Activated CD4-positive, alpha-beta T cell treated with anti-CD3 and anti-CD28 coated beads, Interleukin-2, amount 10 ng/mL, durations not matched to agents 7 days and 5 days (primary cell): Measurements from ENCODE around the gene ATP6V1E1. TPM values are rescaled to one million over a fixed set of nuclear protein-coding genes. Genes with fewer than 3 reads are reported as not detected.
"Not testable (repeated sequence)": the region's sequence is repeated elsewhere in the genome, so short reads cannot be mapped to it uniquely, and the experiment has no call there.

Experiments
- CTCF ChIA-PET: fragments of 350-600 bp; sonication (Branson Sonifier 250); formaldehyde crosslinking; loops from one replicate; lab custom pipeline; 2021; ENCODE audit warnings: antibody characterized with exemption; lab: Charles Lee
- POLR2A ChIA-PET: fragments of 350-600 bp; sonication (Branson Sonifier 250); formaldehyde crosslinking; loops from one replicate; lab custom pipeline; 2021; ENCODE audit warnings: antibody characterized with exemption; lab: Charles Lee
- DNase-seq: peaks from one replicate; pipeline ENCODE4 v3.0.0-alpha.2; 2020
- H3K27ac Mint-ChIP-seq: one replicate; pipeline ENCODE4 v1.8.0; 2021; ENCODE audit warnings: mild to moderate bottlenecking, moderate library complexity, mixed read lengths
- H3K27me3 Mint-ChIP-seq: one replicate; pipeline ENCODE4 v1.8.0; 2021; ENCODE audit warnings: mixed read lengths
- H3K36me3 Mint-ChIP-seq: one replicate; pipeline ENCODE4 v1.8.0; 2021; ENCODE audit warnings: low read depth, mixed read lengths
- H3K4me1 Mint-ChIP-seq: one replicate; pipeline ENCODE4 v1.8.0; 2021; ENCODE audit warnings: mixed read lengths
- H3K4me3 Mint-ChIP-seq: one replicate; pipeline ENCODE4 v1.8.0; 2021; ENCODE audit warnings: mild to moderate bottlenecking, moderate library complexity, mixed read lengths
- H3K9me3 Mint-ChIP-seq: one replicate; pipeline ENCODE4 v1.8.0; 2021; ENCODE audit warnings: mixed read lengths
- total RNA-seq, 2 experiments: library from RNA; stranded (reverse); gene quantifications; one replicate each; pipeline ENCODE4 v1.2.3, GENCODE V29; 2021

Gene ATP6V1E1
- 10 to 100 TPM; 89.9 to 98.4 TPM for total RNA-seq

DNA sequence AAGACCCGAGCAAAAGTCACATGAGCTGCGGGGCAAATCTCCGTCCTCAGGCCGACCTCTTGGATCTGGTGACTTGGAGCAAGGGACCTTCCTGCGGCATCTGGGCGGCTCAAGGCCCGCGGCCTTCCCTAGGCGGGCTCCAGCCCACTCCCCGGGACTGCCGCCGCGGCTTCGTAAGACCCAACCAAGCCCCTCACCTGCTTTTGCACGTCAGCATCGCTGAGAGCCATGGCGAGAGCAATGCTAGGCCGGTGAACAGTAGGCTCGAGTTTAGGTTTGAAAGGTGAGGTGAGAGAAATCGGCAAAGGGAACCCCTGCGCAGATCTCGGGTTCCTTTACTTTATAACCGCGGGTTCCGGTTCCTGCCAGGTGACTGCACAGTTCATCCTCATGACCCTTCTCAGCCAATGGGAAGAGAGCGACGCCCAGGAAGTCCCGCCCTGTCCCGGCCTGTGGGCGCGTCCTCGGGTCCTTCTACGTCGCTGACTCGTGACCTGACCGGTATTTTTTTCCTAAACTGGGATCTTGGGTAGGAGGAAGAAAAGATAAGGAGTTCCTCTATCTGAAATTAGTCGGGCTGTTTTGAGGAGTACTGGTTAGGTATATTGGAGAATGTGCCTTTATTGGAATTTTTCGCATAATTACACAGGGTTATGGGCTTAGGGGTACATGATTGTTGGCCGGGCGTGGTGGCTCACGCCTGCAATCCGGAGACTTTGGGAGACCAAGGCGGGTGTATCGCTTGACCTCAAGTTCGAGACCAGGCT, at the start of gene ATP6V1E1:
Gene ATP6V1E1 (minus strand): TSS at position 344 of the 767 bp plus-strand sequence. CDS start 114 bp downstream, at position 230.
- ChIA-PET CTCF (interaction anchor here (1.3 kb wide), 1 partner anchor 21 kb away, joined by 4 read pairs; no protein-coding TSS in a partner anchor), POLR2A (no interaction called here)
- Mint-ChIP-seq H3K27ac (peak within 1 kb of the TSS; percentile 90), H3K36me3 (peaks cover 11% of the 10 kb centered on the region), H3K4me3 (peak within 1 kb of the TSS; percentile 94), H3K4me1 (peaks cover 28% of the 10 kb centered on the region), H3K27me3 (no peaks in the 10 kb centered on the region), H3K9me3 (no peaks in the 10 kb centered on the region)
- peak; percentile 96 for DNase-seq

DNA sequence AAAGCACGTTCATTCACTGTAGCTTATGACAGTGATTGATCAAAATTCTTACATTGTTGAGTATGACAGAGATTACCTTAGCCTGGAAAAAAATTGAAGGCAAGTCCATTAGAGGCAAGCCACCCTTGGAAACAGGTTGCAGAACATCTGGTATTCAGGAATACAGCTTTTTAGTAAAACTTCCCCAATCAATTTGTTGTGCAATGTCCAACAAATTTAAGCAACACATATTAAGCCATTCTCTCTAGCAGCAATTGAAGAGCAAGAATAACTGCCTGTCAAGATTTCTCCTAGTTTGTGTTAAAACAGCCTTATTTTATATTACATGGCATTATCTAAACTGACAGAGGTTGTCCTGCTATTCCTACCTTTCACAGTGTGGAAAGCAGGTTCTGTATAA, 47.0 kb upstream of the ATP6V1E1 start:
- no peak overlapping the region for H3K4me3 Mint-ChIP-seq
- no peaks in the 10 kb centered on the region for H3K27me3 Mint-ChIP-seq
- ChIA-PET POLR2A (no interaction called here), CTCF (interaction anchor here (1.1 kb wide), 1 partner anchor 16 kb away, joined by 3 read pairs; no protein-coding TSS in a partner anchor)
- peaks cover 1% of the 10 kb centered on the region for H3K36me3 Mint-ChIP-seq
- no peak for DNase-seq
- H3K9me3 Mint-ChIP-seq, result no peaks in the 10 kb centered on the region
- peaks cover 3% of the 10 kb centered on the region for H3K4me1 Mint-ChIP-seq
- H3K27ac Mint-ChIP-seq, result no peak overlapping the region

DNA sequence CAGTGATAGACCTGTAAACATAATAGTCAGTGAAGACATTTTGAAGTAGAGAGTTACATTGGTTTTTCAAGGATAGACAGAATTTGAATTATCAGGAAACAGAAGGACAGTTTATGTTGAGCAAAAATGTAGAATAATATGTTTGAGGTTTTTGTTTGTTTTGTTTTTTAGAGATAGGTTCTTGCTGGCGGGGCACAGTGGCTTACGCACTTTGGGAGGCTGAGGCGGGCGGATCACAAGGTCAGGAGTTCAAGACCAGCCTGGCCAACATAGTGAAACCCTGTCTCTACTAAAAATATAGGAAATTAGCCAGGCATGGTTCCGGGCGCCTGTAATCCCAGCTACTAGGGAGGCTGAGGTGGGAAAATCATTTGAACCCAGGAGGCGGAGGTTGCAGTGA, 45.6 kb upstream of the ATP6V1E1 start:
- Mint-ChIP-seq H3K9me3 (no peaks in the 10 kb centered on the region), H3K4me3 (no peak overlapping the region), H3K27me3 (no peaks in the 10 kb centered on the region), H3K27ac (no peak overlapping the region), H3K36me3 (peaks cover 9% of the 10 kb centered on the region), H3K4me1 (peaks cover 3% of the 10 kb centered on the region)
- POLR2A ChIA-PET, result no interaction called here
- no peak for DNase-seq
- CTCF ChIA-PET, result no interaction called here

DNA sequence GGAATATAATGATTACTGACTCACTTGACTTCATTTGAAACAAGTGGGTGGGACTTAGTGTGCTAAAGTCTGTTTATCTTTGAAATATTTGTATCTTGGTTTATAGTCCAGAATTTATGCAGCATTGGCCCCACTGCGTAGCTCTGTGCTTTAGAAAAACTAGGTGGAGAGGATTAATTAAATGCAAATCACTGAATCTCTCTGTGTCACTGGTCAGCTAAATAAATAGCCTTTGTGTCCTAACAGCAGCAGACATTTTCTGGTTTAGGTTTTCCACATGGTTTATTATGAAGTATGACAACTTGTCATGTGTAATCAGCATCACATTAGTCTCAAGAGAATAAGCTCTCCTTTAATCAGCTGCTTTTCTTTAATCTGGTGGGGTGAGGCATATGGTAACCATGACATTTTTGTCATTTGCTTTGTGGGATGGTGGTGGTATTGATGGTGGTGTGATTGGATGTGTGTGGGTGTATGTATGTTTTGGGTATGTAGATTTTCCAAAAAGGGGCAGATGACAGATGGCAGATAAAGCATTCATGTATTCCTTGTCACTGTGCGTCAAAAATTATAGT, 44.0 kb upstream of the ATP6V1E1 start:
- POLR2A ChIA-PET, result no interaction called here
- no peaks in the 10 kb centered on the region for H3K9me3 Mint-ChIP-seq
- peaks cover 3% of the 10 kb centered on the region for H3K4me1 Mint-ChIP-seq
- CTCF ChIA-PET, result interaction anchor here (0.9 to 1.4 kb wide), 2 partner anchors 19 to 59 kb away, joined by 3 read pairs; no protein-coding TSS in a partner anchor
- H3K27ac Mint-ChIP-seq, result no peak overlapping the region
- no peak overlapping the region for H3K4me3 Mint-ChIP-seq
- DNase-seq, result no peak
- H3K27me3 Mint-ChIP-seq, result no peaks in the 10 kb centered on the region
- peaks cover 9% of the 10 kb centered on the region for H3K36me3 Mint-ChIP-seq

DNA sequence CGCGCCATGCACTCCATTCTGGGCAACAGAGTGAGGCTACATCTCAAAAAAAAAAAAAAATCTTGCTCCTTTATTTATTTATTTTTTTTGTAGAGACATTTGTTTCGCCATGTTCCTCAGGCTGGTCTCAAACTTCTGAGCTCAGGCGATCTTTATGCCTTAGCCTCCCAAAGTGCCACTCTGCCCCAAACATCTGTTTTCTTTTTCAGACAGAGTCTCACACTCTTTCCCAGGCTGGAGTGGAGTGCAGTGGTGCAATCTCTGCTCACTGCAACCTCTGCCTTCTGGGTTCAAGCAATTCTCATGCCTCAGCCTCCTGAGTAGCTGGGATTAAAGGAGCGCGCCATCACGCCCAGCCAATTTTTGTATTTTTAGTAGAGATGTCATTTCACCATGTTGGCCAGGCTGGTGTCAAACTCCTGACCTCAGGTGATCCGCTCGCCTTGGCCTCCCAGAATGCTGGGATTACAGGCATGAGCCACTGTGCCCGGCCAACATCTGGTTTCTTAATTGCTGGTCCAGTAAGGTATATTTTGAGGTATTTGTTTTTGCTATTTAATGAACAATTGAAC, 43.1 kb upstream of the ATP6V1E1 start:
- H3K9me3 Mint-ChIP-seq, POLR2A ChIA-PET, H3K4me1 Mint-ChIP-seq, H3K27ac Mint-ChIP-seq, DNase-seq, H3K27me3 Mint-ChIP-seq, H3K4me3 Mint-ChIP-seq: not testable (repeated sequence)
- CTCF ChIA-PET, result interaction anchor here (0.6 to 1.4 kb wide), 3 partner anchors 13 to 95 kb away, joined by 3 read pairs; no protein-coding TSS in a partner anchor
- H3K36me3 Mint-ChIP-seq, result peaks cover 11% of the 10 kb centered on the region

DNA sequence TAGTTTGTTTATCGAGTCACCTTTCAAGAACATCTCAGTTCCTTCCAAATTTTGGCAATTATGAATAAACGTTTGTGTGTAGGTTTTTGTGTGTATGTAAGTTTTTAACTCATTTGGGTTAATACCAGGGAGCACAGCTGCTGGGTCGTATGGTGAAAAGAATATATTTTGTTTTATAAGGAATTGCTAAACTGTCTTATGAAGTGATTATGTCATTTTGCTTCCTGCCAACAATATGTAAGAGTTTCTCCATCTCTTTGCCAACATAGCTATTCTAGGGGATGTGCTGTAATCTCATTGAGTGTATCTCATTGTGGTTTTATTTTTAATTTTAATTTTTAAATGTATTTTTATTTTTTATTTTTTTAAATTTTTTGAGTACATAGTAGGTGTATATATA, 37.3 kb upstream of the ATP6V1E1 start:
- Mint-ChIP-seq H3K36me3 (peaks cover 45% of the 10 kb centered on the region), H3K4me3 (no peak overlapping the region), H3K27me3 (no peaks in the 10 kb centered on the region), H3K9me3 (peaks cover 14% of the 10 kb centered on the region), H3K4me1 (no peaks in the 10 kb centered on the region), H3K27ac (no peak overlapping the region)
- POLR2A ChIA-PET, result no interaction called here
- CTCF ChIA-PET, result no interaction called here
- DNase-seq, result no peak

DNA sequence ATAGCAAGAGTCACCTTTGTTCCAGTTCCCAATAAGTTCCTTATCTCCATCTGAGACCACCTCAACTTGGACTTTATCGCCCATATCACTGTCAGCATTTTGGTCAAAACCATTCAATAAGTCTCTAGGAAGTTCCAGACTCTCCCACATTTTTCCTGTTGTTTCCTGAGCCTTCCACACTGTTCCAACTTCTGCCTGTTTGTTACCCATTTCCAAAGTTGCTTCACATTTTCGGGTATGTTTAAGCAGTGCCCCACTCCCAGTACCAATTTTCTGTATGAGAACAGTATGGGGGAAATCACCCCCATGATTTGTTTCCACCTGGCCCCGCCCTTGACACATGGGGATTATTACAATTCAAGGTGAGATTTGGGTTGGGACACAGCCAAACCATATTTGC, 36.7 kb upstream of the ATP6V1E1 start:
- H3K4me3 Mint-ChIP-seq, result no peak overlapping the region
- no peaks in the 10 kb centered on the region for H3K4me1 Mint-ChIP-seq
- H3K9me3 Mint-ChIP-seq, result peaks cover 14% of the 10 kb centered on the region
- ChIA-PET CTCF (interaction anchor here (2.2 kb wide), 1 partner anchor 10 kb away, joined by 7 read pairs; no protein-coding TSS in a partner anchor), POLR2A (no interaction called here)
- DNase-seq, result no peak
- peaks cover 43% of the 10 kb centered on the region for H3K36me3 Mint-ChIP-seq
- H3K27me3 Mint-ChIP-seq, result no peaks in the 10 kb centered on the region
- H3K27ac Mint-ChIP-seq, result no peak overlapping the region

DNA sequence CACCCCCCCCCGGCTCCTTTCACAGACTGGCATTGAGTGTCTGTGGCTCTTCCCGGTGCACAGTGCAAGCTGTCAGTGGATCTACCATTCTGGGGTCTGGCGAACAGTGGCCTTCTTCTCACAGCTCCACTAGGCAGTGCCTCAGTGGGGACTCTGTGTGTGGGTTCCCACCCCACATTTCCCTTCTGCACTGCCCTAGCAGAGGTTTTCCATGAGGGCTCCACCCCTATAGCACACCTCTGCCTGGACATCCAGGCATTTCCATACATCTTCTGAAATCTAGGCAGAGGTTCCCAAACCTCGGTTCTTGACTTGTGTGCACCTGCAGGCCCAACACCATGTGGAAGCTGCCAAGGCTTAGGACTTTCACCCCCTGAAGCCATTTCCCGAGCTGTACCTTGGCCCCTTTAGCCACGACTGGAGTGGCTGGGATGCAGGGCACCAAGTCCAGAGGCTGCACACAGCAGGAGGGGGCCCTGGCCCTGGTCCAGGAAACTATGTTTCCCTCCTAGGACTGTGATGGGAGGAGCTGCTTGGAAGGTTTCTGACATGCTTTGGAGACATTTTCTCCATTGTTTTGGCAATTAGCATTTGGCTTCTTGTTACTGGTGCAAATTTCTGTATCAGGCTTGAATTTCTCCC, 36.0 kb upstream of the ATP6V1E1 start:
- Mint-ChIP-seq H3K4me3 (no peak overlapping the region), H3K9me3 (peaks cover 14% of the 10 kb centered on the region), H3K36me3 (peaks cover 39% of the 10 kb centered on the region), H3K27me3 (no peaks in the 10 kb centered on the region), H3K27ac (no peak overlapping the region), H3K4me1 (no peaks in the 10 kb centered on the region)
- CTCF ChIA-PET, result interaction anchor here (1.2 to 2.2 kb wide), 4 partner anchors 9 to 25 kb away, joined by 3 to 7 read pairs (median 4); no protein-coding TSS in a partner anchor
- POLR2A ChIA-PET, result no interaction called here
- DNase-seq, result no peak

DNA sequence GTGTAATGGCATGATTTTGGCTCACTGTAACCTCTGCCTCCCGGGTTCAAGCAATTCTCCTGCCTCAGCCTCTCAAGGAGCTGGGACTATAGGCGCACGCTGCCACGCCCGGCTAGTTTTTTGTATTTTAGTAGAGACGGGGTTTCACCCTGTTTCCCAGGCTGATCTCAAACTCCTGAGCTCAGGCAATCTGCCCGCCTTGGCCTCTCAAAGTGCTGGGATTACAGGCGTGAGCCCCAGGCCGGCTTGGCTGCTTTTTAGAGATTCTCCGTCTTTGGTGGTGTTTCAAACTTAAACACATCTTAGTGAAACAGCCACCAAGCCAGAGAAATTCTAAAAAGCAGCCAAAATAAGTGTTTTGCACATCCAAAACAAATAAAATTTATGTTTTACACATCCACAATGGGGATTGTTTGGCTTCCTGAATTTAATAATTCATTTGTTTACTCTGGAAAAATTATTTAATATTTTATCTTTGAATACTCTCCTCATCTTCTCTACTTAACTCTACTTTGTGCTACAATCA, 28.4 kb upstream of the ATP6V1E1 start:
- POLR2A ChIA-PET, result no interaction called here
- Mint-ChIP-seq H3K9me3 (no peaks in the 10 kb centered on the region), H3K4me3 (no peak overlapping the region), H3K36me3 (peaks cover 18% of the 10 kb centered on the region), H3K27me3 (no peaks in the 10 kb centered on the region), H3K4me1 (no peaks in the 10 kb centered on the region), H3K27ac (no peak overlapping the region)
- DNase-seq, result no peak
- CTCF ChIA-PET, result no interaction called here

DNA sequence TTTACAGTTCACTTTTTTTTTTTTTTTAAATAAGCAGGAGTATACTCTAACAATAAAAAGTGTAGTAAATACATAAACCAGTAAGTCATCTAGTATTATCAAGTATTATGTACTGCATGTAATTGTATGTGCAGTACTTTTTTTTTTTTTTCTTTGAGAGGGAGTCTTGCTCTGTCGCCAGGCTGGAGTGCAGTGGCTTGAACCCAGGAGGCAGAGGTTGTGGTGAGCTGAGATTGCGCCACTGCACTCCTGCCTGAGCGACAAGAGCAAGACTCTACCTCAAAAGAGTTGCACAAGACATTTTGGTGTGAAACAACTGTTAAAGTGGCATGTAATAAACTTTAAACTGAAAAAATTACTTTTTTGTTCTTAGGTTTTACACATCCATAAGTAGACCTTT, 26.7 kb upstream of the ATP6V1E1 start:
- no peaks in the 10 kb centered on the region for H3K9me3 Mint-ChIP-seq
- ChIA-PET CTCF (interaction anchor here (0.7 to 1.7 kb wide), 2 partner anchors 9 to 59 kb away, joined by 3 to 7 read pairs; no protein-coding TSS in a partner anchor), POLR2A (no interaction called here)
- no peak overlapping the region for H3K4me3 Mint-ChIP-seq
- no peak for DNase-seq
- no peaks in the 10 kb centered on the region for H3K27me3 Mint-ChIP-seq
- H3K27ac Mint-ChIP-seq, result no peak overlapping the region
- H3K4me1 Mint-ChIP-seq, result no peaks in the 10 kb centered on the region
- H3K36me3 Mint-ChIP-seq, result peaks cover 14% of the 10 kb centered on the region

DNA sequence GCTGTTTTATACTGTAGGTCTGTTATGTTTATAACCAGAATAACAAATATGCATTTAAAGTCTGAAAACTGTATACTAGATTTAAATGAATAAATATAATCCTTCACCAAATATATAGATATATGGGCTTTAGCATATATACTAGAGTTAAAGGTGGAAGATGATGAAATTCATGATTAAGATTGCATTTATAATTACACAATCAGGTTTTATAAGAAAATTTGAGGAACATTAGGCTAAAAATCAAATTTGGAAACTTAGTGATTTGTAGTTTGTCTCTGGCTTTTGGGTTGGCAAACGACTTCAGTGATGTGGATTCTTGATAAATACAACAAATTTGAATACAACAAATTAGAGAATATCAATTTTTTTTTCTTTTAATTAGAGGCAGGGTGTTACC, 20.0 kb upstream of the ATP6V1E1 start:
- H3K27me3 Mint-ChIP-seq, result no peaks in the 10 kb centered on the region
- no peak overlapping the region for H3K4me3 Mint-ChIP-seq
- CTCF ChIA-PET, result interaction anchor here (1.1 to 1.2 kb wide), 2 partner anchors 15 to 91 kb away, joined by 3 read pairs; no protein-coding TSS in a partner anchor
- DNase-seq, result no peak
- H3K9me3 Mint-ChIP-seq, result no peaks in the 10 kb centered on the region
- H3K36me3 Mint-ChIP-seq, result peaks cover 7% of the 10 kb centered on the region
- POLR2A ChIA-PET, result no interaction called here
- H3K4me1 Mint-ChIP-seq, result no peaks in the 10 kb centered on the region
- H3K27ac Mint-ChIP-seq, result no peak overlapping the region

DNA sequence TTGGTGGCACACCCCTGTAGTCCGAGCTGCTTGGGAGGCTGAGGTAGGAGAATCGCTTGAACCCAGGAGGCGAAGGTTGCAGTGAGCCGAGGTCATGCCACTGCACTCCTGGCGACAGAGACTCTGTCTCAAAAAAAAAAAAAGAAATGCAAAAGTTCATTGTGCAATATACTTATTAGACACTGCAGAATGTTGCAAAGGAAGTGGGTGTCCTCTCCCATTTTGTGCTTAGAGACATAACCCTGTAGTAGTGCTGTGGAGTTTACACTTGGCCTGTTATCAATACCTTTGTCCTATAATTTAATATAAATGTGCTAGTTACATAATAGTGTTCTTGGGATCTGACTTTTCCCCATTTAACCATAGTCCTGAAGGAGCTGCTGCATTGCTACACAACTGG, 19.4 kb upstream of the ATP6V1E1 start:
- H3K9me3 Mint-ChIP-seq, result no peaks in the 10 kb centered on the region
- H3K36me3 Mint-ChIP-seq, result peaks cover 5% of the 10 kb centered on the region
- CTCF ChIA-PET, result interaction anchor here (0.6 to 1.2 kb wide), 3 partner anchors 16 to 503 kb away, joined by 3 to 4 read pairs (median 3); no protein-coding TSS in a partner anchor
- H3K4me1 Mint-ChIP-seq, result peaks cover under 1% of the 10 kb centered on the region
- no peak for DNase-seq
- no peak overlapping the region for H3K4me3 Mint-ChIP-seq
- H3K27me3 Mint-ChIP-seq, result no peaks in the 10 kb centered on the region
- POLR2A ChIA-PET, result no interaction called here
- H3K27ac Mint-ChIP-seq, result no peak overlapping the region
